RWPE1 (cell line): ENCODE data around the gene ERCC4.

Source experiments
- CTCF ChIA-PET: fragments of 350-600 bp; sonication (Branson Sonifier 250); formaldehyde crosslinking; extraction: SDS; loops from one replicate; lab custom pipeline; 2021; lab: Yijun Ruan, JAX
- POLR2A ChIA-PET: fragments of 400-600 bp; formaldehyde crosslinking; extraction: SDS; loops from one replicate; lab custom pipeline; 2020; ENCODE audit warnings: antibody characterized with exemption; ENCODE audit not compliant: low non-redundant PET; lab: Yijun Ruan, JAX
- DNase-seq: peaks from one replicate; pipeline ENCODE4 v3.0.0; 2012; ENCODE audit warnings: low spot score
- H3K27ac ChIP-seq: fragments of 450-650 bp; 2 replicates; pipeline ENCODE4 v1.5.1; 2017
- TF ChIP-seq, protein P1 (sequence below): fragments of 450-650 bp; conservative IDR thresholded peaks from 2 replicates; pipeline ENCODE4 v1.5.1; 2017; ENCODE audit warnings: low read depth, mild to moderate bottlenecking

Gene ERCC4

GRCh38 chr16:13926891-13927290, 6.9 kb downstream of the ERCC4 start:
- no peak for DNase-seq
- ChIA-PET CTCF (no interaction called here), POLR2A (interaction anchor here (0.7 kb wide), 1 partner anchor 135 kb away, joined by 9 read pairs; no protein-coding TSS in a partner anchor)
- TF ChIP-seq, protein P1, sequence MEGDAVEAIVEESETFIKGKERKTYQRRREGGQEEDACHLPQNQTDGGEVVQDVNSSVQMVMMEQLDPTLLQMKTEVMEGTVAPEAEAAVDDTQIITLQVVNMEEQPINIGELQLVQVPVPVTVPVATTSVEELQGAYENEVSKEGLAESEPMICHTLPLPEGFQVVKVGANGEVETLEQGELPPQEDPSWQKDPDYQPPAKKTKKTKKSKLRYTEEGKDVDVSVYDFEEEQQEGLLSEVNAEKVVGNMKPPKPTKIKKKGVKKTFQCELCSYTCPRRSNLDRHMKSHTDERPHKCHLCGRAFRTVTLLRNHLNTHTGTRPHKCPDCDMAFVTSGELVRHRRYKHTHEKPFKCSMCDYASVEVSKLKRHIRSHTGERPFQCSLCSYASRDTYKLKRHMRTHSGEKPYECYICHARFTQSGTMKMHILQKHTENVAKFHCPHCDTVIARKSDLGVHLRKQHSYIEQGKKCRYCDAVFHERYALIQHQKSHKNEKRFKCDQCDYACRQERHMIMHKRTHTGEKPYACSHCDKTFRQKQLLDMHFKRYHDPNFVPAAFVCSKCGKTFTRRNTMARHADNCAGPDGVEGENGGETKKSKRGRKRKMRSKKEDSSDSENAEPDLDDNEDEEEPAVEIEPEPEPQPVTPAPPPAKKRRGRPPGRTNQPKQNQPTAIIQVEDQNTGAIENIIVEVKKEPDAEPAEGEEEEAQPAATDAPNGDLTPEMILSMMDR, result no peak
- no peak overlapping the region for H3K27ac ChIP-seq

GRCh38 chr16:13928646-13929045, 8.7 kb downstream of the ERCC4 start:
- CTCF ChIA-PET, result no interaction called here
- POLR2A ChIA-PET, result no interaction called here
- no peak overlapping the region for H3K27ac ChIP-seq

DNA sequence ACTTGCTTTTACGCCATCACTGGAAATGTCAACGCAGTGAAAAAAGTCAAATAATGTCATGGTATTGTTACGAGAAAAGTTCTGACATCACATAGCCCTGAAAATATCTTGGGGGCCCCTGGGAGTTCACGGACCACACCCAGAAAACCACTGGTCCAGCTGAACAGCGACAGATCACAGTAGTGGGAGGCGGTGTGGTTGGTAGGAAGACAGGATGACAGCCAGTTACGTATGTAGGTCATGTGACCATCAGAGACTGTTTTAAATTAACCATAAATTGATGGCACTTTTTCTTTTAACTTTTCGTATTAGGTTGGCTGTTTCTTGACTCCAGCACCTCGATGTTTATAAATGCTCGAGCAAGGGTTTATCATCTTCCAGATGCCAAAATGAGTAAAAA, 11.9 kb downstream of the ERCC4 start:
- H3K27ac ChIP-seq, result no peak overlapping the region
- no peak for DNase-seq
- CTCF ChIA-PET, result no interaction called here
- TF ChIP-seq, protein P1, result no peak
- POLR2A ChIA-PET, result no interaction called here

More at GRCh38 chr16:13928646-13929045, 8.7 kb downstream of the ERCC4 start:
- DNase-seq, result no peak
- TF ChIP-seq, protein P1, result no peak

DNA sequence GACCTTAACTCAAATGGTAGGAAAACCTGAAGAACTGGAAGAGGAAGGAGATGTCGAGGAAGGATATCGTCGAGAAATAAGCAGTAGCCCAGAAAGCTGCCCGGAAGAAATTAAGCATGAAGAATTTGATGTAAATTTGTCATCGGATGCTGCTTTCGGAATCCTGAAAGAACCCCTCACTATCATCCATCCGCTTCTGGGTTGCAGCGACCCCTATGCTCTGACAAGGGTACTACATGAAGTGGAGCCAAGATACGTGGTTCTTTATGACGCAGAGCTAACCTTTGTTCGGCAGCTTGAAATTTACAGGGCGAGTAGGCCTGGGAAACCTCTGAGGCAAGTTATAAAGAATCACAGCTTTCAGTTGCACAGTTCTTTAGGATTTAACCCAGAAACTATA, 15.5 kb downstream of the ERCC4 start:
- CTCF ChIA-PET, result interaction anchor here (0.6 kb wide), 1 partner anchor 80 kb away, joined by 3 read pairs; no protein-coding TSS in a partner anchor
- DNase-seq, result no peak
- H3K27ac ChIP-seq, result no peak overlapping the region
- POLR2A ChIA-PET, result no interaction called here
- TF ChIP-seq, protein P1, result peak; percentile 44

- DNase-seq, result no peak
- ChIA-PET CTCF (interaction anchor here (0.6 kb wide), 1 partner anchor 79 kb away, joined by 3 read pairs; no protein-coding TSS in a partner anchor), POLR2A (interaction anchor here (1.0 kb wide), 1 partner anchor 16 kb away, joined by 5 read pairs; the partner anchor contains the start of gene ERCC4)
- no peak overlapping the region for H3K27ac ChIP-seq
- TF ChIP-seq, protein P1, result no peak
Observed at GRCh38 chr16:13936155-13936554, 16.2 kb downstream of the ERCC4 start.

- TF ChIP-seq, protein P1, result no peak
- CTCF ChIA-PET, result interaction anchor here (0.6 kb wide), 1 partner anchor 20 kb away, joined by 3 read pairs; no protein-coding TSS in a partner anchor
- peak; percentile 21 for DNase-seq
- peak overlapping the region; percentile 38; the same call in 1 of the 2 replicates for H3K27ac ChIP-seq
- POLR2A ChIA-PET, result interaction anchor here (1.0 kb wide), 1 partner anchor 17 kb away, joined by 5 read pairs; the partner anchor contains the start of gene ERCC4
Observed at GRCh38 chr16:13936596-13937081, 16.7 kb downstream of the ERCC4 start.
